ENCODE data around the gene NPAS4.
"Not testable (repeated sequence)": the region's sequence is repeated elsewhere in the genome, so short reads cannot be mapped to it uniquely, and the experiment has no call there.

NPAS4 gene

DNA sequence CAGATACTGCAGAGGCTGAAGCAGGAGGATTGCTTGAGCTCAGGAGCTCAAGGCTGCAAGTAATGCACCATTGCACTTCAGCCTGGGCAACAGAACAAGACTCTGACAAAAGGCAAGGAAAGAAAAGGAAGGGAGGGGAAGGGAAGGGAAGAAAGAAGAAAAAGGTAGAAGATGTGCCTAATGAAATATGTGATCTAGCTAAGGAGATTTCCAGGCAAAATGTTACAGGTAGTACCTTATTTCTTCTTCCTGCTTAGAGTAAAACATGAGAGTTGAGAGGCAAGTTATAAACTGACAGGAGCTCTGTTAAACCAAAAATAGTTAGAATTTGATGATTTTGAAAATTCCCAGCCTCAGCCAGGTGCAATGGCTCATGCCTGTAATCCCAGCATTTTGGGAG, 41.2 kb downstream of the NPAS4 start:
- Histone ChIP-seq H3K79me2 (ENCODE audit: low read length) (no peaks in the 10 kb centered on the region), H3K36me3 (replicated peaks; ENCODE audit: low read depth, low read length) (no peaks in the 10 kb centered on the region), H3K9ac (ENCODE audit: low read length) (no peak overlapping the region), H3K27ac (ENCODE audit: low read length) (no peak overlapping the region), H3K4me2 (ENCODE audit: low read length) (no peak overlapping the region), H3K4me3 (ENCODE audit: low read length) (no peak overlapping the region), H3K27me3 (ENCODE audit: low read depth, low read length) (no peaks in the 10 kb centered on the region), H3K4me1 (ENCODE audit: low read length) (peaks cover 42% of the 10 kb centered on the region), H2AFZ (ENCODE audit: low read depth, low read length) (no peak overlapping the region), H3K9me3 (ENCODE audit: insufficient read depth, low read length) (no peaks in the 10 kb centered on the region), H4K20me1 (ENCODE audit: insufficient read depth, low read length) (no peaks in the 10 kb centered on the region)
- TF ChIP-seq, protein P1, sequence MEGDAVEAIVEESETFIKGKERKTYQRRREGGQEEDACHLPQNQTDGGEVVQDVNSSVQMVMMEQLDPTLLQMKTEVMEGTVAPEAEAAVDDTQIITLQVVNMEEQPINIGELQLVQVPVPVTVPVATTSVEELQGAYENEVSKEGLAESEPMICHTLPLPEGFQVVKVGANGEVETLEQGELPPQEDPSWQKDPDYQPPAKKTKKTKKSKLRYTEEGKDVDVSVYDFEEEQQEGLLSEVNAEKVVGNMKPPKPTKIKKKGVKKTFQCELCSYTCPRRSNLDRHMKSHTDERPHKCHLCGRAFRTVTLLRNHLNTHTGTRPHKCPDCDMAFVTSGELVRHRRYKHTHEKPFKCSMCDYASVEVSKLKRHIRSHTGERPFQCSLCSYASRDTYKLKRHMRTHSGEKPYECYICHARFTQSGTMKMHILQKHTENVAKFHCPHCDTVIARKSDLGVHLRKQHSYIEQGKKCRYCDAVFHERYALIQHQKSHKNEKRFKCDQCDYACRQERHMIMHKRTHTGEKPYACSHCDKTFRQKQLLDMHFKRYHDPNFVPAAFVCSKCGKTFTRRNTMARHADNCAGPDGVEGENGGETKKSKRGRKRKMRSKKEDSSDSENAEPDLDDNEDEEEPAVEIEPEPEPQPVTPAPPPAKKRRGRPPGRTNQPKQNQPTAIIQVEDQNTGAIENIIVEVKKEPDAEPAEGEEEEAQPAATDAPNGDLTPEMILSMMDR (IDR thresholded peaks at IDR 0.05; ENCODE audit: low read depth, low read length), result no peak
- TF ChIP-seq EZH2phosphoT487 (IDR thresholded peaks at IDR 0.05; ENCODE audit: low read depth), result no peak

DNA sequence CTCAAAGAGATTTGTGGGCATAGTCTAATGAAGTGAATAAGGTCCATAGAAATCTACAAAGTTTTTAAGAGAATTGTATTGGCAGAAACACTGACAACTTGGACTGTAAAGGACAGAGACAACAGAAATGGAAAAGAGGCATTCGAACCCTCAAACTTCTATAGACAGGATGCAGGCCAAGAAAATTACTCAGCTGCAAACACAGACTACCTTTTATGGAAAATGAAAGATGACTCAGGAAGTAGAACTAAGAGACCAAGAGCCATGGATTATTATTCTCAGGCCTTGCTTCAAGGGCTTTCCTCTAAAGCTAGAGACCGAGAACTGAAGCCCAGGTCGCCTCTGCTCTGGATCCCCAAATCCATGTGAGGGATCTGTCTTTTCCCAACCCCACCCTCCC, 42.1 kb downstream of the NPAS4 start:
- peaks cover 39% of the 10 kb centered on the region for H3K4me1 ChIP-seq (ENCODE audit: low read length)

DNA sequence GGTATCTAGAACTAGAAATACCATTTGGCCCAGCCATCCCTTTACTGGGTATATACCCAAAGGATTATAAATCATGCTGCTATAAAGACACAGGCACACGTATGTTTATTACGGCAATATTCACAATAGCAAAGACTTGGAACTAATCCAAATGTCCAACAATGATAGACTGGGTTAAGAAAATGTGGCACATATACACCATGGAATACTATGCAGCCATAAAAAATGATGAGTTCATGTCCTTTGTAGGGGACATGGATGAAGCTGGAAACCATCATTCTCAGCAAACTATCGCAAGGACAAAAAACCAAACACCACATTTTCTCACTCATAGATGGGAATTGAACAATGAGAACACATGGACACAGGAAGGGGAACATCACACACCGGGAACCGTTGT, 43.3 kb downstream of the NPAS4 start:
- H3K9ac ChIP-seq (ENCODE audit: low read length); H3K27me3 ChIP-seq (ENCODE audit: low read depth, low read length); H3K79me2 ChIP-seq (ENCODE audit: low read length); H3K9me3 ChIP-seq (ENCODE audit: insufficient read depth, low read length); H3K27ac ChIP-seq (ENCODE audit: low read length); H3K4me2 ChIP-seq (ENCODE audit: low read length); H3K36me3 ChIP-seq (replicated peaks; ENCODE audit: low read depth, low read length); H3K4me3 ChIP-seq (ENCODE audit: low read length); H2AFZ ChIP-seq (ENCODE audit: low read depth, low read length); H4K20me1 ChIP-seq (ENCODE audit: insufficient read depth, low read length): not testable (repeated sequence)
- H3K4me1 ChIP-seq (ENCODE audit: low read length), result peaks cover 28% of the 10 kb centered on the region

More for the DNA sequence above, 42.1 kb downstream of the NPAS4 start:
- Histone ChIP-seq H3K4me2 (ENCODE audit: low read length) (no peak overlapping the region), H3K27ac (ENCODE audit: low read length) (no peak overlapping the region), H3K36me3 (replicated peaks; ENCODE audit: low read depth, low read length) (no peaks in the 10 kb centered on the region), H3K79me2 (ENCODE audit: low read length) (no peaks in the 10 kb centered on the region), H4K20me1 (ENCODE audit: insufficient read depth, low read length) (no peaks in the 10 kb centered on the region), H3K27me3 (ENCODE audit: low read depth, low read length) (no peaks in the 10 kb centered on the region), H3K9ac (ENCODE audit: low read length) (no peak overlapping the region), H3K9me3 (ENCODE audit: insufficient read depth, low read length) (no peaks in the 10 kb centered on the region), H2AFZ (ENCODE audit: low read depth, low read length) (no peak overlapping the region), H3K4me3 (ENCODE audit: low read length) (no peak overlapping the region)
- no peak for TF ChIP-seq EZH2phosphoT487 (IDR thresholded peaks at IDR 0.05; ENCODE audit: low read depth)
- TF ChIP-seq, protein P1 (IDR thresholded peaks at IDR 0.05; ENCODE audit: low read depth, low read length), result no peak

GRCh38 chr11:66464916-66465315, 44.1 kb downstream of the NPAS4 start:
- Histone ChIP-seq H4K20me1 (ENCODE audit: insufficient read depth, low read length) (no peaks in the 10 kb centered on the region), H3K27me3 (ENCODE audit: low read depth, low read length) (no peaks in the 10 kb centered on the region), H3K36me3 (replicated peaks; ENCODE audit: low read depth, low read length) (no peaks in the 10 kb centered on the region), H3K4me1 (ENCODE audit: low read length) (peaks cover 21% of the 10 kb centered on the region), H3K4me3 (ENCODE audit: low read length) (peak overlapping the region; percentile 86), H3K4me2 (ENCODE audit: low read length) (peak overlapping the region; percentile 89), H3K27ac (ENCODE audit: low read length) (no peak overlapping the region), H2AFZ (ENCODE audit: low read depth, low read length) (no peak overlapping the region), H3K9me3 (ENCODE audit: insufficient read depth, low read length) (no peaks in the 10 kb centered on the region), H3K79me2 (ENCODE audit: low read length) (no peaks in the 10 kb centered on the region), H3K9ac (ENCODE audit: low read length) (0 out of 2 replicates have a peak overlapping the region, but pooled peaks have one; percentile 71)
- no peak for TF ChIP-seq EZH2phosphoT487 (IDR thresholded peaks at IDR 0.05; ENCODE audit: low read depth)
- TF ChIP-seq, protein P1 (IDR thresholded peaks at IDR 0.05; ENCODE audit: low read depth, low read length), result no peak

Measured in OCI-LY3 (cell line).